Measurements from ENCODE around the gene SFMBT2.

- TF ChIP-seq, protein P1, sequence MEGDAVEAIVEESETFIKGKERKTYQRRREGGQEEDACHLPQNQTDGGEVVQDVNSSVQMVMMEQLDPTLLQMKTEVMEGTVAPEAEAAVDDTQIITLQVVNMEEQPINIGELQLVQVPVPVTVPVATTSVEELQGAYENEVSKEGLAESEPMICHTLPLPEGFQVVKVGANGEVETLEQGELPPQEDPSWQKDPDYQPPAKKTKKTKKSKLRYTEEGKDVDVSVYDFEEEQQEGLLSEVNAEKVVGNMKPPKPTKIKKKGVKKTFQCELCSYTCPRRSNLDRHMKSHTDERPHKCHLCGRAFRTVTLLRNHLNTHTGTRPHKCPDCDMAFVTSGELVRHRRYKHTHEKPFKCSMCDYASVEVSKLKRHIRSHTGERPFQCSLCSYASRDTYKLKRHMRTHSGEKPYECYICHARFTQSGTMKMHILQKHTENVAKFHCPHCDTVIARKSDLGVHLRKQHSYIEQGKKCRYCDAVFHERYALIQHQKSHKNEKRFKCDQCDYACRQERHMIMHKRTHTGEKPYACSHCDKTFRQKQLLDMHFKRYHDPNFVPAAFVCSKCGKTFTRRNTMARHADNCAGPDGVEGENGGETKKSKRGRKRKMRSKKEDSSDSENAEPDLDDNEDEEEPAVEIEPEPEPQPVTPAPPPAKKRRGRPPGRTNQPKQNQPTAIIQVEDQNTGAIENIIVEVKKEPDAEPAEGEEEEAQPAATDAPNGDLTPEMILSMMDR (IDR thresholded peaks at IDR 0.05; ENCODE audit: low read depth, low read length), result no peak
- TF ChIP-seq EZH2phosphoT487 (IDR thresholded peaks at IDR 0.05; ENCODE audit: low read depth), result no peak
Measured at GRCh38 chr10:7202793-7203355, 208.0 kb downstream of the SFMBT2 start.
